ENCODE measurements around the gene FMR1.

DNA sequence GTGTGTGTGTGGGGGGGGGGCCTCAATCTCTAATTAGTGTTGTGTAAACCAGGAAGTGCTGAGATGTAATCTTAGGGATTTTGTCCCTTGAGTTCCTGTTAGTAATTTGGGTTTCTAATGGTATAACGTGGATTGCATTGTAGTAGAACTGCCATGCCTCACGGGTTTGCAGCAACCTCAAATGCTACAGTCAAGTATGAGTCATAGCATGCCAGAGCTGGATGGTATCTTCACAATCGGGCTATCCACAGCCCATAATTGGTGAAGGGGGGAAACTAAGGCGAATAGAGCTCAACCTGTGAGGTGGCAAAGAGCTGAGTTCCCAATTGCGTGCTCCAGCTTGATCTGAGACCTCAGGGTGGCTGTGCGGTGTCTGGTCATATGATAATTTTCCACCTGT lies 67.2 kb downstream of the FMR1 start:
- TF ChIP-seq, protein P1, sequence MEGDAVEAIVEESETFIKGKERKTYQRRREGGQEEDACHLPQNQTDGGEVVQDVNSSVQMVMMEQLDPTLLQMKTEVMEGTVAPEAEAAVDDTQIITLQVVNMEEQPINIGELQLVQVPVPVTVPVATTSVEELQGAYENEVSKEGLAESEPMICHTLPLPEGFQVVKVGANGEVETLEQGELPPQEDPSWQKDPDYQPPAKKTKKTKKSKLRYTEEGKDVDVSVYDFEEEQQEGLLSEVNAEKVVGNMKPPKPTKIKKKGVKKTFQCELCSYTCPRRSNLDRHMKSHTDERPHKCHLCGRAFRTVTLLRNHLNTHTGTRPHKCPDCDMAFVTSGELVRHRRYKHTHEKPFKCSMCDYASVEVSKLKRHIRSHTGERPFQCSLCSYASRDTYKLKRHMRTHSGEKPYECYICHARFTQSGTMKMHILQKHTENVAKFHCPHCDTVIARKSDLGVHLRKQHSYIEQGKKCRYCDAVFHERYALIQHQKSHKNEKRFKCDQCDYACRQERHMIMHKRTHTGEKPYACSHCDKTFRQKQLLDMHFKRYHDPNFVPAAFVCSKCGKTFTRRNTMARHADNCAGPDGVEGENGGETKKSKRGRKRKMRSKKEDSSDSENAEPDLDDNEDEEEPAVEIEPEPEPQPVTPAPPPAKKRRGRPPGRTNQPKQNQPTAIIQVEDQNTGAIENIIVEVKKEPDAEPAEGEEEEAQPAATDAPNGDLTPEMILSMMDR (IDR thresholded peaks at IDR 0.05): no peak
- no peak for TF ChIP-seq POLR2A (IDR thresholded peaks at IDR 0.05)
- TF ChIP-seq EP300 (IDR thresholded peaks at IDR 0.05): no peak
